NOMO-1 treated with DMSO at 0.1 percent for 48 hours (cell line): Measurements from ENCODE around the gene CNTN5.

ENCODE experiments used
- DNase-seq: peaks from one replicate; lab custom pipeline; 2025; ENCODE audit not compliant: unreplicated experiment; lab: John Stamatoyannopoulos, UW

Gene CNTN5

DNA sequence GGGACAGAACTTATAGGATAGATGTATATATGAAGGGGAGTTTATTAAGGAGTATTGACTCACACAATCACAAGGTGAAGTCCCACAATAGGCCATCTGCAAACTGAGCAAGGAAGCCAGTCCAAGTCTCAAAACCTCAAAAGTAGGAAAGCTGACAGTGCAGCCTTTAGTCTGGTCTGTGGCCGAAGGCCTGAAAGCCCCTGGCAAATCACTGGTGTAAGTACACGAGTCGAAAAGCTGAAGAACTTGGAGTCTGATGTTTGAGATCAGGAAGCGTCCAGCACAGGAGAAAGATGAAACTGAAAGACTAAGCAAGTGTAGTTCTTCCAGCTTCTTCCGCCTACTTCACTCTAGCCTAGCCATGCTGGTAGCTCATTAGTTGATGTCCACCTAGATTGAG lies 866.7 kb downstream of the CNTN5 start:
- no peak for DNase-seq

DNA sequence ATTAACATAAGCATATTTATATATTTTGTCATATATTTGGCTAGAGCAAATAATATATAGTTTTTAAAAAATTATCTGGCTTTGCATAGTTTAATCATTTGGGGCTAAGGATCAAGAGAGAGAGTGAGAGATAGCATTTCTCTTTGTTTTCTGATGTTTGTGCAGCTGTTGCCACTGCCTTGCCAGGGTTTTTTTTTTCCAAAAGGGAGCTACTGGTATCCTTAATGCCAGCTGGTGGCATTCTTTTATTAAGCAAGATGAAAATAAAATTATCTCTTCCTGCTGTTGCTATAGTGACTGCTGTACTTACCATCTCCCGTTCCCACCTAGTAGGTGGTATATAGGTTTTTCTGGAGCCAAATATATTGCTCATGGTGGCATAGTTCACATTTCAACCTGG lies 873.1 kb downstream of the CNTN5 start:
- no peak for DNase-seq

DNA sequence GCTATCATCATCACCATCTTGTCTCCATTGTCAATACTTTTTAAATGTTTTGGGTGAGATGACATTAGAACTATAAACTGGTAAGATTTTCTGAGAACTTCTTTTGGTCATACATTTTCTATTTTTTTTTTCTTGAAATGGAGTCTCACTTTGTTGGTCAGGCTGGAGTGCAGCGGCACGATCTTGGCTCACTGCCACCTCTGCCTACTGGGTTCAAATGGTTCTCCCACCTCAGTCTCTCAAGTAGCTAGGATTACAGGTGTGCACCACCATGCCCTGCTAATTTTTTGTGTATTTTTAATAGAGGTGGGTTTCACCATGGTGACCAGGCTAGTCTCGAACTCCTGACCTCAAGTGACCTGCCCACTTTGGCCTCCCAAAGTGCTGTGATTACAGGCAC lies 880.4 kb downstream of the CNTN5 start:
- no peak for DNase-seq

DNA sequence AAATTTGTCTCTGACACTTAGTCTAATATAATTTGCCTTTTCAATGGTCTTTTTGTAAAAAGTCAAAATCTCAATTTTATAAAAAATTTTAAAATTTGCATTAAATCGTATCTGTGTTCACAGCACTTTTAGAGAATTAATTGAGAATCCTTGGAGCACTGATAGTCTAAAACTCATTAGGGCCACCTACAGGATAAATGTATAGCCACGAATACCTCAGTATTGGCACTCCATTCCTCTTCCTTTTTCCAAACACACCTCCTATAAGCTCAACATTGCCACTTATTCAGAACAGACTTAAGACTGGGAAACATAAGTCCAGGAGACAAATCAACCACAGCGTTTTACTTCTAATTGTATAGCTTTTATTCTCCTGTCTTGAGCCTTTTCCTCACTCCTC lies 890.4 kb downstream of the CNTN5 start:
- no peak for DNase-seq

DNA sequence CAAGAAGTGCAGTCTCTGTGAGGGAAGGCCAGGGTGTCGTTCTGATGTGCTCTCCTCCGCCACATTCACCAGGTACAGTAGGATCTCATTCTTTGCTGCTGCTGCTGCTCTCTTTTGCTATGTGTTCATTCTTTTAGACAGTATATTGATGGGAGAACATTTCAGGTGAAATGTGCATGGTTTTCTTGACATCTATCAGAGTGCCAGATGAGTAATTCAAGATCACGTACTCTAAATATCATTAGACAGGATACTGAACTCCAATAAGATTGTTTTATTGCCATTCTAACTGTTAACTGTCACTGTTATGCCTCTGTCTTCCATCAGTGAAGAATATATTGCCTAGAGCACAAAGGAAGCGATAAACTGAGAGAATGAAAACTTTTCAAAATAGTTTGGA lies 895.3 kb downstream of the CNTN5 start:
- no peak for DNase-seq

DNA sequence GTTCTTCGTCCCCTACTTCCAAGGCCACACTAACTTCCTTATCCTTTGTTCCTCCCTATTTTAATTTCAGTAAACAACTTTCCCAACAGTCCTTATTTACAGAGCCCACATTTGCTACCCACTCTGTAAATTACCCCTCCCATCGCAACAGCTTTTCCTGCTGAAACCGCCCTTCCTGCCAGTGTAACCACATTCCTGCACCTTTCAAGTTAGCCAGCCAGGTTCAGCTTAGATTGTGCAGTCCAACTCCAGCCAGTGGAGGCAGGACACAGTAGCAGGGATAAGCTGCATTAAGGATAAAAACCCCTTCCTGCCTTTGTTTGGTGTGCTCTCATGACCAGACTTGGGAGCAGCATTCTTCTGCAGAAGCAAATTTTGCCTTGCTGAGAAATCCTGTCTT lies 898.0 kb downstream of the CNTN5 start:
- no peak for DNase-seq

DNA sequence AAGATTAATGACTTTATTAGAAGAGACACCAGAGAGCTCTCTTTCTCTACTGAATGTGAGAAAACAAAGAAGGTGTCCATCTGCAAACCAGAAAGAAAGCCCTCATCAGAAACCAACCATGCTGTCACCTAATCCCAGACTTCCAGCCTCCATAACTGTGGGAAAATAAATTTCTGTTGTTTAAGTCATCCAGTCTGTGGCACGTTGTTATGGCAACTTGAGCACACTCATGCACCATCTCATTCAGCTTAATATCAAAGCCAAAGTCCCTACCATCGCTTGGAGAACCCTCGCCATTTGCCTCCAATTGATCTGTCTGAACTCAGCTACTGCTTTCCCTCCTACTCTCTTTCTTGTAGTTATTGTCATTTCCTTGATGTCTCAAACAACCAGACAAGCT lies 900.2 kb downstream of the CNTN5 start:
- no peak for DNase-seq

DNA sequence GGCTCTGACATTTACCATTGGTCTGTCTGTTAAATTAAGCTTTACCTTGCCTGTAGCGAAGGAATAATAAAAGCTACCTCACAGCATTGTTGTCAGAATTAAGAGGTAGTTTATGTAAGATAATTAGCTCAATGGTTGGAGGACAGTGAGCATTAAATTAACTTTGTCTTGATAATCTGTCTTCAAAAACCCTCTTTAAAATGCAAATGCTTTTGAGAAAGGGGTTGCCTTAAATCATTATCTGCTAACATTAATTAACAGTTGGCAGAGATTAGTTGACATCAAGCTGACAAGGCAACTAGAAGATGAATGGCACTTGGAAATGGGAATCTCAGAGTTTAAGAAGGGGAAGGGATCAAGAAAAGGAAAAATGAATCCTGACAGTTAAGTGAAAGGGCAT lies 905.2 kb downstream of the CNTN5 start:
- DNase-seq, result no peak

DNA sequence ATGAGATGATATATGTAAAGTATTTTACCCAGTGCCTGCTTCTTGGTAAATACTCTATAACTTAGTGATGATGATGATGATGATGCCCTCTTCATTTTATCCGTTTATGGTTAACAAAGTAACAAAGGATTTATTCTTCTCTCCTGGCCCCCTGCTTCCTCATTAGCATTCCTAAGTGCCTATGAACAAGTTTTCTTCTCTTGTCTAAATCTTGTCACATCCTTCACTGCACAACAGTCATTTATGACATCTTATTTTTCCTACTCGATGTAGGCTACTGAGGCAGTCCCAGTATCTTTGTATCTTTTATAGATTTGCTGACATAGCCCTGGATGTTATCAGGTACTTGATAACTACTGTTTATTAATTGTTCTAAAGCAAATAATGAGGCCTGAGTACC lies 911.9 kb downstream of the CNTN5 start:
- DNase-seq, result no peak

DNA sequence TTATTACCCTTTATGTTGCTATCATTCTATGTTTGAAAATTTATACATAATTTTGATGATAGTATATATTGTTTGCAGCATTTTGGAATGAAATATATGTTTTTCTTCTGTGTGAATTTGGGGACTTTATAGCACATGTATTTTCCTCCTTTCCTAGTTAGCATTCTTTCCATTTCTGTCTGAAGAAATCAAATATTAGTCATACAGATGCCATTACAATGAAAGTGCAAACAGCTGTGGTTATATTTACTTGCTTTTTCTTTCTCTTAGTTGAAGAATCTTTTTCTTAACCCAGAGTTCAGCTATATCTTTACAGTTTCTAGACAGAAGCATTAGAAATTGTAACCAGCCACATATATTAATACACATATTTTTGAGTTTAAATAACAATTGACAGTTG lies 913.3 kb downstream of the CNTN5 start:
- DNase-seq, result no peak

DNA sequence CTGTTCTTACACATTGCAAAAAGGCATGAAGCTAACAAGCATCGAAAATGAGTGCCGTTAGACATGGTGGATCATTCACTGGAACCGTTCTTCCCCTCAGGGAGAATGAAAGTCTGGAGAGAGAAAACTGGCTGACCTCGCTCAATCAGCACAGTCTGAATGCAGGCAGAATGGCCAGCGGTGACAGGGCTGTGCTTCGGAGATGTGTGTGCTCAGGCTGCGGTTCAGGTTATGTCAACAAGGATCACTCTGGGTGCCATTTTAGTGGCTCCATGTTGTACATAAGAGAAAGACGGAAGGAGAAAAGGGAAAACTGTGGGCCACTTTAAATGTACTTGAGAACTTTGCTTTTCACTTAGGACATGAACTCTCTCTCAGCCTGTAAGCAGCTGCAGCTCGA lies 916.6 kb downstream of the CNTN5 start:
- DNase-seq, result no peak

DNA sequence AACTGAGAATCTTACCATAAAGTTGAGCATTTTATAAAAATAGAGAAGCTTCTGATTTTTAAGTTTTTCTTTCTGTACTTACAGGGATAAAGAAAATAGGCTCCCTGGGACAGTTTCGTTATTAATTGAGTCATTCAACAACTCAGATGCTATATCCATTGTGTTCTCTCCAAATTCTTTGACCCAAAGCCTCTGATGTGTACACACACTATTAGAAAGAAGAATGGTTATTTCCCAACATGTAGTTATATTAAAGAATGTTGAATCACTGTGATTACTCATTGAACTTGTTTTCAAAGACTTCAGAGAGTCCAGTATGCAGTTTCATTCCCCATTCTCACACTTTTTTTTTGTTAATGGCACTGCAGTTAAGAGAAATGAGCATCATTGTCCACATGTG lies 932.1 kb downstream of the CNTN5 start:
- no peak for DNase-seq

DNA sequence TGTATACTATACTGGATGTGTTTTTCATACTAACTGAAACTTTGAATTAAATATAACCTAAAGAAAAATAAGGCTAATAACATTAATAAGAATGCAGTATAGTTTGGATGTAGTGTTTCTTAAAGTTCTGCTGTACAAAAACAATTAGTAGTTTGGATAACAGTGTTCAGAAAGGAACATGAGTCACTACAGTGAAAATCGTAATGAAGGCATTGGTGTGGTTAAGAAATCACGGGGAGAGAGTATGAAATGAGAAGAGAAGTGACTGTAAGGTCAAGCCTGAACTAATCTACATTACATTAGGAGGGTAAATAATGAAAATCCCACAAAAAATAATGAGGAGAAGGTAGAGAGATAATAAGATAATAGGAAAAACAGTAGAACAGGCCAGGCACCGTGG lies 939.8 kb downstream of the CNTN5 start:
- no peak for DNase-seq

DNA sequence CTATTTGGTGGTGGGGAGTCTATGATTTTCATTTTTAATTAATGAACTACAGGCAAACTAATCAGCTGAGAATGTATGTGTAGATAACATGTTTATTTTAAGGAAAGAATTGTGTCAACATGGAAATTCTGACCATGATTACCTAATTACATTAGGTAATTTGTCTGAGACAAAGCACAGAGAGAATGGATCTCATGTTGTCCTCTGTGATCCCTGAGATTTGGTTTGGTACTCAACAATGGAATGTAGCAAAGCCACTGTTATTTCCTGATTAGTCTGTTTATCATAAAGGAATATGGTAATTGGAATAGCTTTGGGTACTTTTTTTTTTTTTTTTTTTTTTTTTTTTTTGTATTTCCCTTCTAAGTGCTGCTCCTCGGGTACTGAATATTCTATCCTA lies 947.6 kb downstream of the CNTN5 start:
- no peak for DNase-seq

DNA sequence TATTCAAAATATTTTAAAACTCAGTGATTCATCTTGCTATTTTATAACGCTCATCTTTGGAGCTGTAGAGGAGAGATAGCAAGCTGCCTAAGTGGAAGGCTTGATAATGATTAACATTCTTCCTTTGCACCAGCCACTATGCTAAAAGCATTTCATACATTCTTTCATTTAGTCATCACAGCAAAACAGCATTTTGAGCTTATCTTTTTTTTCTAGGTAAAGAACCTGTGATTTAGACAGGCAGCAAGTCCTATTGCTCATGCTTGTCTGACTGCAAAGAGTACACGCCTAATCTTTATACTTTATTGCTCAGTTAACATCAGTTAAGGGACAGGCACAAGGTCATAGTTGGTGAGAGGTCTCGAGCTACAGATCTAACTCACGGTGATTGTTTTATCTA lies 953.2 kb downstream of the CNTN5 start:
- DNase-seq, result no peak

DNA sequence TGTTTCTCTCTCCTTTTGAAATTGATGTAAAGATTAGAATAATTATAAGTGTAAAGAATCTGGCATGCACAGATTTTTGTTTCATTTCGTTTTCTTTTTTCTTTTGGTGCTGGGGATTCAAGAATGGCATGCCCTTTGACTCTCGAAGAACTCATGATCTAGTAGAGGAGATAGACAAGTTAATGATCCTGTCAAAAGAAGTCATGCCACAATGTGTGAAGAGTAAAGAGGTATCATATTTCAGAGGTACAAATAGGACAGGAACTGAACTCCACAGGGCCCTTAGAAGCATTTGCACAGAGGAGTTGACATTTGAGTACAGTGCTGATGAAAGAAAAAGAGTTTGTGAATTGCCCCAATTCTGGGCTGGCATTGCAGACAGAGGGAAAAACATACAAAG lies 958.3 kb downstream of the CNTN5 start:
- no peak for DNase-seq

DNA sequence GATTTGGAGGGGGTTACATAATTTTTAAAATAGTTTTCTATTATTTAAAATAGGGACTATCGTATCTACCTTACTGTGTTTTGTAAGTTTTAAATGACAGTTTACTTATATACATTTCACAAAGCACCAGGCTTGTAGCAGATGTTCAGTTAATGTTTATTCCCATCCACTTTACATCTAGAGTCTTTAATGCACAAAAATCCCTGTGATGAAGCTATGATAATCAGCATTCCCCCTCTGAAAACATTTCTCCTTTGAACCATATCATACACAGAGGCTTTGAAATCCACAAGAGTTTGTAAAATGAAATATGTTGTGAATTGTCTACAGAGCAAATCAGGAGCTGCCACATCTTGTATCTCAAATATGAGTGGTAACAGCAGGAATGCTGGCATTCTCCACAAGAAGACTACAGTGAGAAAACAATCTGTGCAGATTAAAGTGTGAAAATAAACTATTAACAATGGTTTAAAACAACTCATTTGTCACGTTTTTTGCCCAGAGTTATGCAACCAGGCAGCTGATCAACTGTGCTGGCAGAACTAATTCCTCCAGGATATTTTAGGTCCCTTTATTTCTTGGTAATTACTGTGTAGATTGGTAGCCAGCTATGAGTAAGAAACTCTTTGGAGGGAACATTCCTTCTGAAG lies 967.2 kb downstream of the CNTN5 start:
- DNase-seq, result no peak

DNA sequence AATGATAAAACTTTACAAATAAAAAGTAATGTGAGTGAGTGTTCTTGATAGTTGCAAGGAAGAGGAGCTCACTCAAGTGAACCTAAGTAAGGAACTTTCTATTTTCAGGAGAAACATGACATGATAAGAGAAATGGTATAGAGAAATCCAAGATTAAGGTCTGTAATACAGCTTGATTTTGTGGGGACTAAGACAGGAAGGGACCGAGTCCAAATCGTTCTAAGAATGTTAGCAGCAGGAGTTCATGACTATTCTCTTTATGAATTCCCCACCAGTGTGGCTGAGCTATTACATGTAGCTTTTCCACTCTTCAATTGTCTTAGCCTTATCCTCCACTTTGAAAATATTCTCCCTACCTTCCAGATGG lies 967.7 kb downstream of the CNTN5 start:
- DNase-seq, result no peak

DNA sequence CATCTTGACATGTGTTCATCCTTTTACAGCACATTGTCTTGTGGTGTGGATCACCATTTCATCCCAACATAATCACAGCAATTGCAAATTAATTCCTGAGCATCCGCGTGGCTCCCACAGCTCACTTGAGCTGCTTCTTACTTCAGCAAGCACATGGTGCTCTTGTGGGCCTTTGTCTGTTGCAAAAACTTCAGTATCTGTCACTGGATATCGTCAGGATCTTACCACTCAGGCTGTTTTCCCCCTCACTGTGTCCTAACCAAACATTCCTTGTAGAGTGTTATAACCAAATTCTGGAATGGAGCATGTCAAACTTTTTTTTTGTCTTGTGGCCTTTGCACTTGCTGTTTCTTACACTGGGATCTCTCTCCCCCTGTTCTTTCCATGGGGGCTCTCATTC lies 983.2 kb downstream of the CNTN5 start:
- DNase-seq, result no peak

DNA sequence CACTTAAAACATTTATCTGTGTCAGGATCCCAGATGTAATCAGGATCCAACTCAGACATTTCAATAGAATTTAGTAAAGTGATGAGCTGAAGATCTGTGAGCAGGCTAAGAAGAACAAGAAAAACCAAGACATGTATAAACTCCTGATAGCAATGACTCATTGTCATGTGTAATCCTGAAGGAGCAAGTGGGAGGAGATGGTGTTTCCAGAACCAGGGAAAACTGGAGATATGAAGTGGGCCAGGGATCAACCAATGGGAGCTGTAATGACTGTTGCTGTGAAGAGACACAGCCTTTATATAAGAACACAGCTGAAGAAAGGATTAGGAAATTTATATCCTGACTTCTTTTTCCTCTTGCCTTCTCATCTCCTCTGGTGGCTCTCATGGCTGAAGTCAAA lies 983.8 kb downstream of the CNTN5 start:
- DNase-seq, result no peak

DNA sequence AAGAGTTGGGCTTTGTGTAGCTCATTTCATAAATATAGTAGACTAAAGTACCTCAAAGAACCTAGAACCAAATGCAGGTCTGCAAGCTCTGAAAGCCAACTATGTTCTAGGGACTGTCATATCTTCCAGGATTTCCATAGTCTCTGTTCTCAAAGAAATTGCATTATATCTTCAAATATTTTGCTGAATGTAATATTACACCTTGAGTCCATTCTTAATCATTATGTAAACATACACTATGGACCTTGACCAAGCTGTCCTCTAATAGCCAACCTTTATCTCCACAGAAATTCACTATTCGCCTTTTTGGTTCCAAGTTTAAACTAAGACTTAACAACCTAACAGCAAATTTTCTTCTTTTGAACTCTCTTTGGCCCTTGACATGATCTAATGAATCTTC lies 987.7 kb downstream of the CNTN5 start:
- no peak for DNase-seq

DNA sequence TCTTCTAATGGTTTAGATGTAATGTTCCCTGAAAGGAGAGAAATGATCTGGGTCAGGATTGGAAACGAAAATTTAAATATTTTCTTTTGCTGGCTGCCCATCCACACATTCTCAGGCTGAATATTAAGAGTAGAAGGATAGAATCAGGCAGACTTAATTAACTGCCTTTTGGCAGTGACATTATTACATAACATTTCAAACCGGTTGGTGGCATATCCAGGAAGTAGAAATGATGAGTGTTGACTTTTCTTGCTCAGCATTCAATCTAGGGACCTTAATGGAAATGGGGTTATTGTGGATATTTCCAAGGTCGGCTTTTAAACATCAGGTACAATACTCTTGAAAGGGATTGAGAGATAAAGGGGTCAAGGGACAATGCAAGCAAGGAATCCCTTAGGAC lies 989.0 kb downstream of the CNTN5 start:
- DNase-seq, result no peak

DNA sequence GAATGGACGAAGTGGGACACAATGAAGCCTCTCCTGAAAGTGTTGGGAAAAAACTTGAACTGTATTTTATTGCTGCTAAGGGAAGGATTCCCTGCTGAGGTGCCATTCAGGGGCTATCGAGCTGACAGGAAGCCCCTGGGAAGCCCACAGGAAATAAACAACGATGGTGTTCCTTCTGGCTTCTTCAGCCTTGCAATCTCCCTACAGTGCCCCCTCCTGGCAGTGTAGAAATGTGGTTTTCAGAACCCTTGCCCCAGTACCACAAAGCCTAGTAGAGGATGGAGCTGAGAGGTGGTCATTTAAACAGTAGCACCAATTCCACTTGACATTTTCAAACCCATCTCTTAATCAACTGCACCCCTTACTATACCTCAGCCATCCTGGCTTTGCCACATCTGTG lies 989.6 kb downstream of the CNTN5 start:
- no peak for DNase-seq

DNA sequence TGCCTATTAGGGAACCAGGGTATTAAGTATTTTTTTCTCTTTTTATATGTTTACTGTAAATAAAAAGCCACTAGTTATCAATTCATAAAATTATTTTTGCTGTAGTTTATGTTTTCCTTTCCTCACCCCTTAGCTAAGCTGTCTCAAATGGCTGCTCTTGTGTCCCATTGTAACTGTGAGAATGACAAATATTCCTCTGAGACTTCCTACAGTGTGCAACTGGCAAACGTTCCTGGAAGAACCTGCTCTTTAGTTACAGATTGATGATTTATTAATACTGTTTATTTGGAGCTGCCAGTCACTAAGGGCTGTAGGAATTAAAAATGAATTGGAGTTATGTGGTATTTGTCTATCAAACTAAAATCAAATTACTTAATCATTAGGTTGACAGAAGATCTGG lies 990.9 kb downstream of the CNTN5 start:
- no peak for DNase-seq
